Keratinocyte (primary cell): ENCODE data around the gene CDH18. TPM values are rescaled to one million over a fixed set of nuclear protein-coding genes. Genes with fewer than 3 reads are reported as not detected.

ENCODE experiments used
- DNase-seq: peaks from one replicate; pipeline ENCODE4 v3.0.0-alpha.2; 2011; ENCODE audit warnings: low read depth, missing footprints, low spot score
- FAIRE-seq: peaks from 2 replicates; lab custom pipeline; 2011; peaks lifted over from hg19 to GRCh38; lab: Jason Lieb, UNC
- H2AFZ ChIP-seq: 2 replicates; pipeline ENCODE4 v1.6.0; 2012; ENCODE audit warnings: low read length, control low read depth, inconsistent platforms; ENCODE audit not compliant: control insufficient read depth
- H3K27ac ChIP-seq: 2 replicates; pipeline ENCODE4 v1.5.1; 2011; ENCODE audit warnings: low read length; ENCODE audit not compliant: control insufficient read depth, insufficient read depth
- H3K27me3 ChIP-seq: 3 replicates; pipeline ENCODE4 v1.6.0; 2011; ENCODE audit warnings: low read length; ENCODE audit not compliant: control insufficient read depth, insufficient read depth; ENCODE audit errors: extremely low read depth
- H3K36me3 ChIP-seq, 2 experiments: 2 replicates in 1 of 2; 3 replicates in 1 of 2; pipeline ENCODE4 v1.5.1; 2011; ENCODE audit warnings: low read length in 2 of 2, mild to moderate bottlenecking in 1 of 2; ENCODE audit not compliant: control insufficient read depth in 2 of 2, insufficient read depth in 2 of 2; ENCODE audit errors: extremely low read depth in 1 of 2
- H3K4me1 ChIP-seq: 3 replicates; pipeline ENCODE4 v1.5.1; 2011; ENCODE audit warnings: low read length; ENCODE audit not compliant: control insufficient read depth, insufficient read depth; ENCODE audit errors: extremely low read depth
- H3K4me2 ChIP-seq: 3 replicates; pipeline ENCODE4 v1.6.0; 2011; ENCODE audit warnings: low read depth, low read length; ENCODE audit not compliant: control insufficient read depth, insufficient read depth; ENCODE audit errors: extremely low read depth
- H3K4me3 ChIP-seq, 3 experiments: fragments of 200-600 bp in 1 of 3; sonication (generic) in 1 of 3; 2 replicates in 2 of 3; 3 replicates in 1 of 3; pipeline ENCODE4 v1.5.1; 2011 to 2016; ENCODE audit warnings: low read length in 3 of 3, mild to moderate bottlenecking in 3 of 3, control low read depth in 2 of 3, inconsistent platforms in 1 of 3, low read depth in 1 of 3, mixed read lengths in 1 of 3, mixed run types in 1 of 3, moderate library complexity in 1 of 3; ENCODE audit not compliant: control insufficient read depth in 2 of 3, insufficient read depth in 2 of 3; ENCODE audit errors: extremely low read depth in 1 of 3
- H3K79me2 ChIP-seq: 2 replicates; pipeline ENCODE4 v1.6.0; 2012; ENCODE audit warnings: low read length; ENCODE audit not compliant: control insufficient read depth, insufficient read depth
- H3K9ac ChIP-seq: 3 replicates; pipeline ENCODE4 v1.6.0; 2011; ENCODE audit warnings: low read length; ENCODE audit not compliant: control insufficient read depth, insufficient read depth; ENCODE audit errors: extremely low read depth
- H3K9me1 ChIP-seq: 3 replicates; pipeline ENCODE4 v1.6.0; 2011; ENCODE audit warnings: low read length; ENCODE audit not compliant: control insufficient read depth, insufficient read depth; ENCODE audit errors: extremely low read depth
- H3K9me3 ChIP-seq: 2 replicates; pipeline ENCODE4 v1.5.1; 2012; ENCODE audit warnings: low read depth, low read length; ENCODE audit not compliant: control insufficient read depth
- H4K20me1 ChIP-seq: 3 replicates; pipeline ENCODE4 v1.6.0; 2011; ENCODE audit warnings: low read length; ENCODE audit not compliant: control insufficient read depth, insufficient read depth; ENCODE audit errors: extremely low read depth
- EZH2 ChIP-seq: IDR thresholded peaks from one replicate; pipeline ENCODE4 v1.6.1; 2012; ENCODE audit warnings: inconsistent platforms, mild to moderate bottlenecking, low read length, moderate library complexity
- dilution Hi-C: fragments of 300-500 bp; cut with MboI; formaldehyde crosslinking; loops from one replicate; pipeline ENCODE4 v1.7.0; 2020; ENCODE audit warnings: low sequenced_read_pairs; ENCODE audit not compliant: extremely low pct_ligation_motif_present
- polyA plus RNA-seq, 5 experiments: library from polyadenylated mRNA; depleted of rRNA in 3 of 5; stranded (reverse) in 3 of 5; stranded (forward) in 1 of 5; unstranded in 1 of 5; fragments of >200 nt; gene quantifications; 1 replicate in 1 of 5; 2 replicates in 3 of 5; 3 replicates in 1 of 5; pipeline versions ENCODE4 v1.2.1 to v1.2.3, GENCODE V29; 2011 to 2012; ENCODE audit warnings: missing spikeins in 2 of 5, low read depth in 1 of 5, low replicate concordance in 1 of 5
- TF ChIP-seq, protein P1 (sequence below), 3 experiments: IDR thresholded peaks in 1 of 3; conservative IDR thresholded peaks in 1 of 3; optimal IDR thresholded peaks in 1 of 3; 2 replicates in 2 of 3; 3 replicates in 1 of 3; pipeline versions ENCODE3 to v1.5.1; 2011; ENCODE audit warnings: low read length in 3 of 3, mild to moderate bottlenecking in 3 of 3, moderate library complexity in 2 of 3, control low read depth in 1 of 3, inconsistent platforms in 1 of 3; ENCODE audit not compliant: insufficient read depth in 2 of 3; ENCODE audit errors: extremely low read depth in 1 of 3

The CDH18 gene
- polyA plus RNA-seq, 1 donor (not counting 4 experiments of a cell fraction or from before 2014, with no cell fraction given), result 0.41 TPM

DNA sequence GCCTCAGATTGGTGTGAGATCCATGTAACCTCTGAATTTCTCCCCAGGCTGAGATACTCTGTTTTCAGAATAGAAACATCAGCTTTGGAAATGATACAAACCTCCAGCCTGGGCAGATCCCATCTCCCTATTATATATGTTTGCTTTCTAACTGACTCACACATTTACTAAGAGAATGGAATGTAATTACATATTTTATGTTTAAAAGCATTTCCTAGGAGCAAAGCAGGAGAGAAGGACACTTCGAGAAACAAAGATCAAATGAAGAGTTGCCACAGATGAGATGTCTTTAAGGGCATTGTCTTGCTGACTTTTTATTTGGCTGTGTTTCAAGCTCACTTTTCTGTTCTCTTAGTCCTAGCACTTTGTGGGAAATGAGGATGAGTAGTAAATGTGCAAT is 96.3 kb downstream of the CDH18 start:
- Histone ChIP-seq H3K4me2 (peak overlapping the region; percentile 61), H4K20me1 (no peaks in the 10 kb centered on the region), H3K36me3 (no peaks in the 10 kb centered on the region), H3K9me1 (no peaks in the 10 kb centered on the region), H3K79me2 (no peaks in the 10 kb centered on the region), H3K4me3 (peak overlapping the region in 1 of 3 experiments; percentile 30), H2AFZ (peak overlapping the region; percentile 76), H3K9me3 (no peaks in the 10 kb centered on the region), H3K27ac (peak overlapping the region; percentile 60), H3K9ac (no peak overlapping the region), H3K4me1 (peaks cover 19% of the 10 kb centered on the region), H3K27me3 (no peaks in the 10 kb centered on the region)
- FAIRE-seq (peak; percentile 67), DNase-seq (peak; percentile 26)
- TF ChIP-seq, protein P1, sequence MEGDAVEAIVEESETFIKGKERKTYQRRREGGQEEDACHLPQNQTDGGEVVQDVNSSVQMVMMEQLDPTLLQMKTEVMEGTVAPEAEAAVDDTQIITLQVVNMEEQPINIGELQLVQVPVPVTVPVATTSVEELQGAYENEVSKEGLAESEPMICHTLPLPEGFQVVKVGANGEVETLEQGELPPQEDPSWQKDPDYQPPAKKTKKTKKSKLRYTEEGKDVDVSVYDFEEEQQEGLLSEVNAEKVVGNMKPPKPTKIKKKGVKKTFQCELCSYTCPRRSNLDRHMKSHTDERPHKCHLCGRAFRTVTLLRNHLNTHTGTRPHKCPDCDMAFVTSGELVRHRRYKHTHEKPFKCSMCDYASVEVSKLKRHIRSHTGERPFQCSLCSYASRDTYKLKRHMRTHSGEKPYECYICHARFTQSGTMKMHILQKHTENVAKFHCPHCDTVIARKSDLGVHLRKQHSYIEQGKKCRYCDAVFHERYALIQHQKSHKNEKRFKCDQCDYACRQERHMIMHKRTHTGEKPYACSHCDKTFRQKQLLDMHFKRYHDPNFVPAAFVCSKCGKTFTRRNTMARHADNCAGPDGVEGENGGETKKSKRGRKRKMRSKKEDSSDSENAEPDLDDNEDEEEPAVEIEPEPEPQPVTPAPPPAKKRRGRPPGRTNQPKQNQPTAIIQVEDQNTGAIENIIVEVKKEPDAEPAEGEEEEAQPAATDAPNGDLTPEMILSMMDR (optimal IDR thresholded peaks at IDR 0.05 in 1 of 3, IDR thresholded peaks at IDR 0.05 in 1 of 3, conservative IDR thresholded peaks at IDR 0.05 in 1 of 3; ENCODE audit: extremely low read depth in 1 of 3, insufficient read depth in 2 of 3, low read length in 3 of 3), result no peak
- TF ChIP-seq EZH2, result no peak
- dilution Hi-C loops, result no loop called here

GRCh38 chr5:19886123-19886917 is 101.7 kb downstream of the CDH18 start:
- Histone ChIP-seq H3K27ac (no peak overlapping the region), H4K20me1 (no peaks in the 10 kb centered on the region), H2AFZ (peak overlapping the region; percentile 62), H3K36me3 (no peaks in the 10 kb centered on the region), H3K4me2 (peak overlapping the region; percentile 7), H3K4me3 (no peak overlapping the region), H3K9me1 (no peaks in the 10 kb centered on the region), H3K27me3 (no peaks in the 10 kb centered on the region), H3K9me3 (no peaks in the 10 kb centered on the region), H3K4me1 (peaks cover 18% of the 10 kb centered on the region), H3K79me2 (no peaks in the 10 kb centered on the region), H3K9ac (no peak overlapping the region)
- no peak for DNase-seq
- FAIRE-seq, result peak; percentile 39
- TF ChIP-seq EZH2, result no peak
- TF ChIP-seq, protein P1 (optimal IDR thresholded peaks at IDR 0.05 in 1 of 3, IDR thresholded peaks at IDR 0.05 in 1 of 3, conservative IDR thresholded peaks at IDR 0.05 in 1 of 3; ENCODE audit: extremely low read depth in 1 of 3, insufficient read depth in 2 of 3, low read length in 3 of 3), result no peak
- dilution Hi-C loops, result no loop called here
